Ishikawa (cell line): ENCODE data around the gene NEBL.

ENCODE experiments used
- FOXM1 ChIP-seq: IDR thresholded peaks from 2 replicates; pipeline ENCODE4 v1.6.1; 2012; ENCODE audit warnings: low read depth, borderline replicate concordance
- NFIC ChIP-seq: IDR thresholded peaks from 2 replicates; pipeline ENCODE4 v1.6.1; 2012
- TCF12 ChIP-seq: IDR thresholded peaks from 2 replicates; pipeline ENCODE4 v1.6.1; 2012; ENCODE audit warnings: low read depth

GRCh38 chr10:20778008-20778757 lies 118.9 kb downstream of the NEBL start:
- no peak for TF ChIP-seq FOXM1
- no peak for TF ChIP-seq NFIC
- no peak for TF ChIP-seq TCF12
